ENCODE data around the gene PALS1. TPM values are rescaled to one million over a fixed set of nuclear protein-coding genes. Genes with fewer than 3 reads are reported as not detected.

The PALS1 gene
- total and polyA plus RNA-seq, 2 of the 8 experiments (the other 6 are each of a cell fraction or from before 2014, with no cell fraction given), result 6.7 to 25.1 TPM

- Histone ChIP-seq H3K79me1 (ENCODE audit: low read depth, low read length) (no peaks in the 10 kb centered on the region), H2BK120ac (replicated peaks; ENCODE audit: low read depth, low read length) (no peak overlapping the region), H3K56ac (replicated peaks; ENCODE audit: insufficient read length, low read depth, low read length) (no peak overlapping the region), H3K27ac (ENCODE audit: low read depth, low read length) (no peak overlapping the region), H3K23me2 (ENCODE audit: low read depth, low read length) (peaks cover 4% of the 10 kb centered on the region; the same call in 1 of the 2 replicates), H2BK5ac (ENCODE audit: low read depth, low read length) (no peak overlapping the region), H2BK20ac (ENCODE audit: low read length) (no peak overlapping the region), H4K20me1 (replicated peaks in 1 of 2; ENCODE audit: control insufficient read depth in 1 of 2, insufficient read depth in 2 of 2, low read length in 2 of 2) (no peaks in the 10 kb centered on the region), H3K18ac (ENCODE audit: extremely low read depth, low read length) (no peak overlapping the region), H2BK15ac (ENCODE audit: low read length) (no peak overlapping the region), H3K4me2 (ENCODE audit: insufficient read depth in 1 of 2, low read depth in 2 of 2, low read length in 2 of 2) (no peak overlapping the region), H3K36me3 (ENCODE audit: control insufficient read depth in 2 of 4, insufficient read depth in 4 of 4, low read length in 3 of 4) (no peaks in the 10 kb centered on the region), H2AFZ (ENCODE audit: low read length) (no peak overlapping the region), H2AK5ac (ENCODE audit: low read depth, low read length) (no peak overlapping the region), H2BK12ac (ENCODE audit: low read depth, low read length) (no peak overlapping the region), H4K91ac (replicated peaks; ENCODE audit: insufficient read length, low read length) (no peak overlapping the region), H3K27me3 (replicated peaks in 1 of 4; ENCODE audit: control insufficient read depth in 3 of 4, extremely low read depth in 1 of 4, insufficient read depth in 3 of 4, low read length in 3 of 4) (peaks cover 0 to 8% (median 7%) of the 10 kb centered on the region in 4 experiments; a peak in 5 of 7 replicates), H3K4me1 (replicated peaks in 1 of 4; ENCODE audit: control insufficient read depth in 3 of 4, insufficient read depth in 4 of 4, low read length in 3 of 4) (peaks cover 0 to 4% (median 2%) of the 10 kb centered on the region in 4 experiments; a peak in 3 of 7 replicates), H3K9me3 (ENCODE audit: insufficient read depth in 2 of 2, low read depth in 1 of 2, low read length in 1 of 2) (no peaks in the 10 kb centered on the region), H3K9ac (replicated peaks in 1 of 4; ENCODE audit: extremely low read depth in 1 of 4, low read depth in 3 of 4, low read length in 3 of 4) (no peak overlapping the region), H3K79me2 (ENCODE audit: control insufficient read depth in 1 of 2, insufficient read depth in 2 of 2, low read length in 2 of 2) (peaks cover 0 to 7% of the 10 kb centered on the region in 2 experiments; a peak in 2 of 4 replicates), H3K23ac (ENCODE audit: insufficient read length) (no peak overlapping the region), H3K14ac (ENCODE audit: insufficient read length) (no peak overlapping the region), H4K5ac (ENCODE audit: insufficient read length, low read depth, low read length) (no peak overlapping the region), H3K4ac (replicated peaks; ENCODE audit: insufficient read length, low read depth, low read length) (no peak overlapping the region), H3K4me3 (ENCODE audit: extremely low read depth in 1 of 4, insufficient read depth in 2 of 4, low read depth in 3 of 4, low read length in 4 of 4) (no peak overlapping the region), H4K8ac (ENCODE audit: extremely low read depth, insufficient read depth, low read length) (no peak overlapping the region)
- FAIRE-seq (no peak), DNase-seq (ENCODE audit: low read depth in 1 of 2, low spot score in 2 of 2) (no peak)
- ChIA-PET POLR2A (ENCODE audit: partially characterized antibody) (interaction anchor here (0.6 kb wide), 1 partner anchor 12 kb away, joined by 5 read pairs; no protein-coding TSS in a partner anchor), CTCF (ENCODE audit: partially characterized antibody) (interaction anchor here (0.6 kb wide), 1 partner anchor 458 kb away, joined by 3 read pairs; the partner anchor contains the start of gene RDH11)
- WGBS, 2 experiments (ENCODE audit: extremely low coverage in 1 of 2, insufficient coverage in 1 of 2, insufficient read length in 1 of 2, insufficient replicate concordance in 2 of 2, low coverage in 1 of 2, low lambda C conversion rate in 2 of 2, missing lambda C conversion rate in 1 of 2), result 67% methylated on average over 1 of the region's 1 CpG; no CpG with 5 or more reads in 1 of the 2 experiments
- TF ChIP-seq CBX5 (IDR thresholded peaks at IDR 0.05; ENCODE audit: low read depth, low read length), result no peak
- TF ChIP-seq RBBP5 (IDR thresholded peaks at IDR 0.05; ENCODE audit: borderline replicate concordance, low read depth, low read length), result no peak
- TF ChIP-seq EP300 (IDR thresholded peaks at IDR 0.05; ENCODE audit: borderline replicate concordance in 1 of 2, low read depth in 2 of 2, low read length in 2 of 2), result no peak
- no peak for TF ChIP-seq RFX5 (IDR thresholded peaks at IDR 0.05; ENCODE audit: borderline replicate concordance, low read depth, low read length)
- no peak for TF ChIP-seq POLR2AphosphoS5 (IDR thresholded peaks at IDR 0.05; ENCODE audit: low read depth, low read length)
- TF ChIP-seq TCF12 (IDR thresholded peaks at IDR 0.05; ENCODE audit: low read depth, low read length), result no peak
- TF ChIP-seq RNF2 (IDR thresholded peaks at IDR 0.05; ENCODE audit: borderline replicate concordance, low read depth, low read length, missing control alignments, poor library complexity, severe bottlenecking), result no peak
- TF ChIP-seq JUN (IDR thresholded peaks at IDR 0.05; ENCODE audit: low read depth, low read length), result no peak
- TF ChIP-seq HDAC6 (IDR thresholded peaks at IDR 0.05; ENCODE audit: low read depth, low read length), result no peak
- no peak for TF ChIP-seq TAF7 (optimal IDR thresholded peaks at IDR 0.05; ENCODE audit: borderline replicate concordance, low read depth, low read length)
- no peak for TF ChIP-seq RAD21 (IDR thresholded peaks at IDR 0.05 in 1 of 2, conservative IDR thresholded peaks at IDR 0.05 in 1 of 2; ENCODE audit: low read depth in 2 of 2, low read length in 2 of 2)
- no peak for TF ChIP-seq BCL11A (IDR thresholded peaks at IDR 0.05; ENCODE audit: low read depth in 2 of 2, low read length in 2 of 2)
- TF ChIP-seq SP4 (IDR thresholded peaks at IDR 0.05; ENCODE audit: low read length), result no peak
These were observed 3.6 kb upstream of the PALS1 start for GRCh38 chr14:67237591-67237990.
